Limb (tissue), 2 donors: Measurements from ENCODE around the gene TSPAN14.
"Not testable (repeated sequence)": the region's sequence is repeated elsewhere in the genome, so short reads cannot be mapped to it uniquely, and the experiment has no call there.

Source experiments
- DNase-seq, 2 donors: peaks; one replicate each; pipeline ENCODE4 v3.0.0-alpha.2; 2016; ENCODE audit errors: extremely low spot score in 2 of 2

The TSPAN14 gene

DNA sequence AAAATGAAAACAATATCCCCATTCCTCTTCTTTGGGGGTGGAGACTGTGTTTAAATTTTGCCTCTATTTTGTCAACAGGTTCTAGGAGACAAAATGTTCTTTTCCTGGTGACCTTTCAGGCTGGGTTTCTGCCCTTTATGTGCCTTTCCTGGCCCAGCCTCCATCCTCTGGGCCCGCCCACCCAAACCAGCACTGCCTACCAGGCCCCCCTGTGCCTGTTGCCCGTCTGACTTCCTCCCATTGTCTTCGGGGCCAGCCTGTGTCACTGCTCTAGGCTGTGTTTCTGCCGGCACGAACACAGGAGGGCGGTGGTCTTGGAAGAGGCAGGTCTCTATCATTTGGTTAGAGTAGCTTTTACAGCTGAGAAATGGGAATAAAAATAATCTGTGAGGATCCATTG, 13.9 kb downstream of the TSPAN14 start:
- no peak for DNase-seq

DNA sequence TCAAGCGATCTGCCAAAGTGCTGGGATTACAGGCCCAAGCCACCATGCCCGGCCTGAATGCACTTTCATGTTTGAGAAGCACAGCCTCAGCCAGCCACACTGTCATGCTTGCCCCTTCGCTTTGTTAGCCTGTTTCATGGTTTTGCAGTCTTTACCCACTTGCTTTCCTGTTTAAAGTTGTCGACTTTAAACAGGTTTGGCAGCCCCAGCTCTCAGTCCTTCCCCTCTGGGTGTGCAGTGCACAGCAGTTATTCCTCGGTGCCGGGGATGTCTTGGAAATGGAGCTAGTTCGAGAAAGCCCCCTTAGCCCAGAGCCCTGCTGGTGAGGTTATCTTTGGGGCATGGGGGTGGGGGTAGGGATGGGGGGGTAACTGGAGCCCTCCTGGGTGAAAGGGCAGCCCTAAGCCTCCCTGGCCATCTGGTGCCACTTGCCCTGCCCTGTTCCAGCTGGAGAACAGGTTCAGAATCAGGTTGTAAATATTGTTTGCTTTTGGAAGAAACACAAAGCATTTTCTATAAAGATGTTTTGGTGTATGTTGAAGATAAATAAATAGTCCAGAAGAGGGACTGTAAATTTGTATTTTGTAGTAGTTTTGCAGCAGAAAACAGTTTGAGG, 14.8 kb downstream of the TSPAN14 start:
- no peak for DNase-seq

DNA sequence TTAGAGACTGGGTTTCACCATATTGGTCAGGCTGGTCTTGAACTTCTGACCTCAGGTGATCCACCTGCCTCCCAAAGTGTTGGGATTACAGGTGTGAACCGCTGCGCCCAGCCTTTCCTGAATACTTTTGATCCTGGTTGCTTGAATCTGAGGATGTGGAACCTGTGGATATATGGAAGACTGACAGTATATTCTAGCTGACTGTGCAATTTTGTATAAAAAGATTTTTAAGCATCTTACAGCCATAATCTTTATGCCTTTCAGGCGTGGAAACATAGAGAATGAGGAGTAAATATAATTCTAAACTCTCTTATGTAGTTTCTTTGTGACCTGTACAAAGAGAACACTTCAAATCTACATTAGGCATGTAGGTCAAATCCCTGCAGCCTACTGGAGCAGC, 16.2 kb downstream of the TSPAN14 start:
- no peak for DNase-seq

DNA sequence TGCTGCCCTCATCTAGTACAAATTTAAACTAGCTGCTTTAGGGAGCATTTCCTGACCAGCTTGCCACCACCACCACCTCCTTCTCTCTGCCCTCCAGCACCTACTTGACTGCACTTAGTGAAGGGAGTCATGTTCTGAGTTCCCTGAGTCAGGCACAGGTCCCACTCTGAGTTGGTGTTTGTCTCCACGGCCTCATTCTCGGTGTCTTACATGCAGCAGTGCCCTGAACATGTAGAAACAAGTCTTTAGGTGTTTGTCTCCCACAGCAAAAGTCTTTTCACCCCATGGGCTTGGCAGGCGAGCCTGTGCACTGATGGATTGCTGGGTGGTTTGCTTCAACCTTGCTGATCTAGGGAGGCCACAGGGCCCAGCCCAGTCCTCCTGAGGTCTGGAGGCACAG, 16.9 kb downstream of the TSPAN14 start:
- DNase-seq: no peak

DNA sequence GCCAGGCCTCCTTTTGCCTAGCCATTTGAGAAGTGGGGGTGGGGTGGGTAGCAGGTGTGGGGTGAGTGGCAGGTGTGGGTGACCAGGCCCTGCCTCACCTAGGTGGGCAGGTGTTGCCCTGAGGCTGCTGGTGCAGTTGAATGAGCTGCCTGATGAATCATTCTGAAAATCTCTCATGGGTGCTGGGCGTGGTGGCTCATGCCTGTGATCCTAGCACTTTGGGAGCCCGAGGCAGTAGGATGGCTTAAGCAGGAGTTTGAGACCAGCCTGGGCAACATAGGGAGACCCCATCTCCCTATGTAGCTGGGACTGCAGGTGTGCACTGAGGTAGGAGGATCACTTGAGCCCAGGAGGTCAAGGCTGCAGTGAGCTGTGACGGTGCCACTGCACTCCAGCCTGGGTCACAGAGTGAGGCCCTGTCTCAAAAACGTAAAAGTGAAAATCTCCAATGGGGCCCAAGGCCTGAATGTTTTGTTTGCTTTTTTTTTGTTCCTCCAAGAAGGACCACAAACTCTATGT, 17.7 kb downstream of the TSPAN14 start:
- DNase-seq: no peak

DNA sequence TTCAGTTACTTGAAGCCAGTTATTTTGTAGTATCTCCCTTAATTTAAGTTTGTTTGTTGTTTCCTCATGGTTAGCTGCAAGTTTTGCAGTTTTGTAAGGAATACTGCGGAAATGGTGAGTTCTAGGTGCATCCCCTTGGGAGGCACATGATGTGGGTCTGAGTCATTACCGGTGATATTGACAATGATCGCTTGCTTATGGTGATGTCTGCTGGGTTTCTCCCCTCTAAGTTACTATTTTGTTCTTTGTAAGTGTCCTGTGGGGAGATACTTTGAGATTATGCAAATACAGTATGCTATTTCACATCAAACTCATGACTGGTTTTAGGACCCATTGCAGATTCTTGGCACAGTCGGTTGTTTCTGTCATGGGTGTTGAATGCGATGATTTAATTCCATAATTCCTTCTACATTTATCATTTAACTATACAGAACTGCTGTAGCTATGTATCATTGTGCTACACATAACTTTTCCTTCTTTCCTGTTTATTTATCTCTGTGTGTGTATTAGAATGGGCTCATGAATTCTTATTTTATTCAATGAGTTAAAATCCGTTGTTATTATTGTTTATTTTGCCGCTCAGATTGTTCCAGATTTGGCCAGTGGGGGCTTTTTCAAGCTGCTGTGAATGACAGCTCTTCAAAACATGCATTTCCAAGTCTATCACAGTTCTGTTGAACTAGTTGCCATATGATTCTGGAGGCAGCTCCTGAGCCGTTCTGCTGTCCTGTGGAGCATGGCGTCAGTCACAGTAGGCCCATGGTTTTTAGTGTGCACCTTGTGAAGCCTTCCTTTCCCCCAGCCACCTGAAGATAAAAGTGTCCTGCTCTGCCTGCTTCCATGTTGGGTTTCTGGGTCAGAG, 18.4 kb downstream of the TSPAN14 start:
- DNase-seq: no peak

DNA sequence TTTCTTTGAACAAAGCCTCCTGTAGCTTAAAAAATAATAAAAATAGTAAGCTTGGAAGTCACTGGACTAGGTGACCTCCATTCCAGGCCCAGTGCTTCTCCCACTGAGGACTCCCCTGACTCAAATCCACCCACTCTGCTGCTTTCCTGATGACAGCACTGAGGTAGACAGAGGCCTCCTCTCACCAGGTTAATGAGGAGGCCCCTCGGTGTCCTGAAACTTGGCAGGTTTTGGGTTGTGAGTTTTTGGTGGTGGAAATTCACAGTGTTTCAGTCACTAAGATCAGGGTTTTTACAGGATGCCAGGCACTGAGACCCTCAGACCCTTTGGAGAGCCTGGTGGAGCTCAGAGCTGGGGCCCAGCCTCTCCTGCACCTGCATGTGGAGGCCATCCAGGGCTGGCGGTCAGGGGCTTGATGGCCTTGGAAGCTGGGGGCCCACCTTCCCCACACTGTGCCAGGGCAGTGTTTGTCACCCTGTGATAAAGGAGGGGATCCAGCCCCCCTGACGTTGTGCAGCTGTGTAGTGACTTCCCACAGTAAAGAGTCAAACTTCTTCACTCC, 19.1 kb downstream of the TSPAN14 start:
- DNase-seq: no peak

DNA sequence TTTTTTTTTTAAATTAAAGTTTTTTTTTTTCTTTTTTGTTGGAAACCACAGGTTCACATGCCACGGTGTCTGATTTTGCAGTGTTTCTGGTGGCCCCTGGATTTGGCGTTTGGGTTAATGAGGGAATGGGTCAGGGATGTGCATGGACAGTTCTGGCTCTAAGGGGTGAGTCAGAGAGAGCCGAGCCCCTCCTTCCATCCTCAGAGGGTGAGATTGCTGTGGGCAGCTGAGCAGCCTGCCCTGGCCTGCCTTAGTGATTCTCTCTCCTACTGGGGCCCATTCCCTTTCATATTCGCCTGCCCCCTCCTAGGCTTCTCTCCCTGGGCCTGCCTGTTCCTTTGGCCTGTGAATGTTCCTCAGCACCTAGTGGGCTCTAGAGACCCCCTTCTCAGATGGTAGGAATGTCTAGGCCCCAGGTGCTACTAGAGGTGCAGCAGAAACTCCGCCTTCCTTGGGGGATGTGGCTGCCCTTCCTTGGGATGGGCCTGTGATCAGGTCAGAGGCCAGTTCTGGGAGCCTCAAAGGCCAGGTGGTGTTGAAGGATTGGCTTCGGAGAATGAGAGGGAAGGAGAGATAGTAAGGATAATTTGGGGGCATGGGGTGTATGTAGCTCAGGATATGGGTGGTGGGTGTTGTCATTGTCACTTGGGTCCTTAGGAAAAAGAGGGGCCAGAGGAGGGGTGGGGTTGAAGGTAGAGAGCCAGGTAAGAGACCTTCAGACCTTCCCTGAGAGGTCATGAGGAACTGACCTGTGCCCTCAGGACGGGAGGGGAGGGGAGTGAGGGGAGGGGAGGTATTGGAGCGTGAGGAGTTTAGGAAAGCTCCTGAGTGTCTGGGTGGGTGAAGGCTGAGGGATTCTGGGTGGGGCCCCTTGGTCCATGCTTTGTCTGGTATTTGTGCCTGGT, 19.8 kb downstream of the TSPAN14 start:
- DNase-seq: no peak

DNA sequence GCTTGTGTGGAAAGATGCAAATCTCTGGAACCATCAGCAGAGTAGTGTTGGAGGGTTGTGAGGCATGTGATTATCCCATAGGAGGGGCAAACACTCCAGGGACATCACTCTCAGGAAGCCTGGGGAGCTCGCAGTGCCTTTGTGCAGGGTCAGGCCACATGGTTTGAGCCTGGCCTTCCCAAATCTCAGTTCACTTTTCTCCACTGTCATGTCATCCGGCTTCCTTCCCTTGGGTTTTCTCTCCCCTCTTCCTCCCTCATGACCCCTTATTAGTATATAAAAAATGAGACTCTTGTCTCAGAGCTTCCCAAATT, 20.4 kb downstream of the TSPAN14 start:
- DNase-seq: no peak

DNA sequence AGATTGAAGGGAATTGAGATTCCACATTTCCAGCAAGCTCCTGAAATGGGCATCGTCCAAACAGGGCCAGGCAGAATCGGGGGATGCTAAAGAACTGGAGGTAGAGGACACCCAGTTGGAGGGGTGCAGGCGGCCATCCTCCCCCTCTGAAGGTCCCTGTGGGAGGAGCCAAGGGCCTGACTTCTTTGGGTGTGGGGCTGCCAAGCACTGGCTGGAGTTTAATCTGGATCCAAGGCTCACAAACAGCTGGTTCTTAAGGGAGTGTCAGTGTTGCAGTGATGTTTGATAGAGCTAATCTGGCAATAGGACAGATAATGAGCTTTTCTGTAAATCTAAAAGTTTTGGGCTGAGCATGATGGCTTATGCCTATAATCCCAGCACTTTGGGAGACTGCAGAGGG, 20.8 kb downstream of the TSPAN14 start:
- DNase-seq: no peak

DNA sequence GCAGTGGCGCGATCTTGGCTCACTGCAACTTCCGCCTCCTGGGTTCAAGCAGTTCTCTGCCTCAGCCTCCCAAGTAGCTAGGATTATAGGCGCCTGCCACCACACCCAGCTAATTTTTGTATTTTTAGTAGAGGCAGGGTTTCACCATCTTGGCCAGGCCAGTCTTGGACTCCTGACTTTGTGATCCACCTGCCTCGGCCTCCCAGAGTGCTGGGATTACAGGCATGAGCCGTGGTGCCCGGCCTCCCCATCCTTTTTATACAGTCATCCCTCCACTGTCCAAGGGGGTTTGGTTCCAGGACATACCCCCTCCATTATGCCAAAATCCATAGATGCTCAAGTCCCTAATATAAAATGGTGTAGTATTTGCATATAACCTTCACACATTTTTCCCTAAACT, 21.5 kb downstream of the TSPAN14 start:
- DNase-seq: not testable (repeated sequence)

DNA sequence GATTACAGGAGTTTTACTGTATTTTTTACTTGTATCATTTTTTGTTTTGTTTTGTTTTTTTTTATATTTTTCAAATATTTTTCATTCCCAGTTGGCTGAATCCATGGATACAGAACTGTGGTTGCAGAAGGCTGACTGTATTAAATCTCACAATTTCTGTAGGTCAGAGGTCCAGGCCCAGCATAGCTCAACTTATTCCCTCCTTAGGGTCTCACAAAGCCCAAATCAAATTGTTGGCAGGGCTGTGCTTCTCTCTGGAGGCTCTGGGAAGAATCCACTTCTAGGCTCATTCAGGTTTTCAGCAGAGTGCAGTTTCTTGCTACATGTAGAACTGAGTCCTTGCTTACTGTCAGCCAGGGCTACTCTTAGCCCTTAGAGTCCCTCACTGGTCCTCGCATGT, 22.6 kb downstream of the TSPAN14 start:
- DNase-seq: no peak

DNA sequence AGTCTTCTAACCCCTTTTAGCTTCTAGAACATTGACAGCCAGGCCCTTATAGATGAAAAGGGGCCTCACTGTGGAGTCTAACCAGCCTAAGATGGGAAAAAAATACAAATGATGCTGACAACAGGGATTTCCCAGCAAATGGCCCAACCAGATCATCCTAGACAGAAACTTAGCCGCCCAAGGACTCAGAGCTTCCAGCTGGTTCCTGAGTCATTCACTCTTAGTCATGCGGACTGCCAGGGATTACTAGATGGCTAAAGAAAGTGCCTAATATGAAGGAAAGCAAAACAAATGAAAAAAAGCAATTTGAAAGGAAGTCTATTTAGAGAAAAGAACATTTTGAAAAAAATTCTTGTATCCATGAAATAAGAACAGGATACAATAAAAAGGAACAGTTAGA, 23.7 kb downstream of the TSPAN14 start:
- no peak for DNase-seq

DNA sequence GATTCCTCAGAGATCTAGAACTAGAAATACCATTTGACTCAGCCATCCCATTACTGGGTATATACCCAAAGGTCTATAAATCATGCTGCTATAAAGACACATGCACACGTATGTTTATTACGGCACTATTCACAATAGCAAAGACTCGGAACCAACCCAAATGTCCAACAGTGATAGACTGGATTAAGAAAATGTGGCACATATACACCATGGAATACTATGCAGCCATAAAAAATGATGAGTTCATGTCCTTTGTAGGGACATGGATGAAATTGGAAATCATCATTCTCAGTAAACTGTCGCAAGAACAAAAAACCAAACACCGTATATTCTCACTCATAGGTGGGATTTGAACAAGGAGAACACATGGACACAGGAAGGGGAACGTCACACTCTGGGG, 26.3 kb downstream of the TSPAN14 start:
- not testable (repeated sequence) for DNase-seq

DNA sequence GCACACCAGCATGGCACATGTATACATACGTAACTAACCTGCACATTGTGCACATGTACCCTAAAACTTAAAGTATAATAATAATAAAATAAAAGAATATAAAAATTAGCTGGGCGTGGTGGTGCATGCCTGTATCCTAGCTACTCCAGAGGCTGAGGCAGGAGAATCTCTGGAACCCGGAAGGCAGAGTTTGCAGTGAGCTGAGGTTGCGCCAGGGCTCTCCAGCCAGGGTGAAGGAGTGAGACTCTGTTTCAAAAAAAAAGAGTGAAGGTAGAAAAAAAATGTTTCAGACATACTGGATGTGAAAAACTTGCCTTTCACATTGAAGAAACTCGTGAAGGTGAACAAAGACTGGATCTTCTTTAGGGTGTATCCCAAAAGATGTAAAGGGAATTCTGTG, 26.7 kb downstream of the TSPAN14 start:
- no peak for DNase-seq

DNA sequence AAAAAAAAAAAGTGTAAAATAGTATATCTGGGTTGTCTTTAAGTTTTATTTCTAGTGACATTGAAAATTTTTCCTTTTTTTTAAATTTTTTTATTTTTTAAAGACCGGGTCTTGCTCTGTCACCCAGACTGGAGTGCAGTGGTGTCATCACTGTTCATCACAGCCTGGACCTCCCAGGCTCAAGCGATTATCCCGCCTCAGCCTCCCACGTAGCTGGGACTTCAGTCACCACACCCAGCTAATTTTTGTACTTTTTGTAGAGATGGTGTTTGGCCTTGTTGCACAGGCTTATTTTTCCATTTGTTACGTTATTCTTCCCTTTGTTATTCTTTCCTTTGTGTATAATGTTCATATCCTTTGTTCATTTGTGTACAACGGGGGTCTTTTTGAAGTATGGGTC, 30.1 kb downstream of the TSPAN14 start:
- no peak for DNase-seq

DNA sequence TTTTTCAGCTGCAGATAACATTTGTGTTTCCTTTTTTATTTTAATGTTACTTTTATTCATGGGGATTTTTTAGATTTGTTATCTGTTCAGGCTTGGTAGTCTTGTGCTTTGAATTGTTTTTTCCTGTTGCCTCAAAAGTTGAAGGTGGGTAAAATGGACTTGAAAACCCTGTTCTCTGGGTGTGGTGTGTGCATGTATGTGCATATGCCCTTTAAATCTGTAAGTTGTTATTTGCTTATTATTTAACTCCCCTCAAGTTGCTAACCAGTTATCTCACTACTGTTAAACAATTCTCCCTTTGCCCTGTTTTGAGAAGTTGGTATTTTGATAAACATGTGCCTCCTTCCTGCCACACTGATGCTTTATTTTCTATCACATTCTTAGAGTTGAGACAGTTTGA, 30.6 kb downstream of the TSPAN14 start:
- no peak for DNase-seq

DNA sequence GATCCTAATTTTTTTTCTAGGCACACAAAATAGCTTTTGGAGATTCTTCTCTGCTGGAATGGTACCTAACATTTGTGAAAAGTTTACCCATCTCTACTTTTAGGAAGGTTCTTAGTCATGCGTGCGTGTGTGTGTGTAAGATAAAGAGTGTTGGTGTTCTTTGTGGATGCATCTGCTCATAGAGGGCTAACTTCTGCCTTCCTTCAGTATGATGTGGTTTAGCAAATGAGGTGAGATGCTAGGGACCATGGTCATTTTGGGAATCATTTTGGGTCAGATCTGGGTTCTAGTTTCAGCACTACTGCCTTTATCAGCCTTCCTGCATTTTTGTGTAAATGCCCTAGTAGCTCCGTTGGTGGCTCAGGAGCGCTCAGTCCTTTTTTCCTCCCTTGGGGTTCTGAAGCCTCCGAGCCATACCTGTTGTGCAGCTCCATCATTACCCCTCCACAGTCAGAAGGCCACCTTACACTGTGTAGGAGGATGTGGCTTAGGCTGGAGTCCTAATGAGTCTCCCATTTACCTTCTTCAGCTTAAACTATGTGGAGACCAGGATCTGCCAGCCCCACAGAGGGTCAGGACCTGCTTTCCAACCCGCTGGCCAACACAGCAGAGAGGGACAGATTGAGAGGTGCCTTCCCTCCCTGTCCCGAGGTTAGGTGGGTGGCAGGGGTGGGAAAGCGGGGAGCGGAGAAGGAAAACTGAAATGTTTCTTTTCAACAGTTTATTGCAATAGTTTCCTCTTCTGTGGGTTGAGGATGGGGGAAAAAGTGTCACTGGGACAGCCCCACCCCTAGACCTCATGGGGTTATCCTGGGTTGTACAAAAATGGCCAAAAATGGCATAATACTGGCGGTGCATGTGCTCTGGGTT, 31.2 kb downstream of the TSPAN14 start:
- no peak for DNase-seq

DNA sequence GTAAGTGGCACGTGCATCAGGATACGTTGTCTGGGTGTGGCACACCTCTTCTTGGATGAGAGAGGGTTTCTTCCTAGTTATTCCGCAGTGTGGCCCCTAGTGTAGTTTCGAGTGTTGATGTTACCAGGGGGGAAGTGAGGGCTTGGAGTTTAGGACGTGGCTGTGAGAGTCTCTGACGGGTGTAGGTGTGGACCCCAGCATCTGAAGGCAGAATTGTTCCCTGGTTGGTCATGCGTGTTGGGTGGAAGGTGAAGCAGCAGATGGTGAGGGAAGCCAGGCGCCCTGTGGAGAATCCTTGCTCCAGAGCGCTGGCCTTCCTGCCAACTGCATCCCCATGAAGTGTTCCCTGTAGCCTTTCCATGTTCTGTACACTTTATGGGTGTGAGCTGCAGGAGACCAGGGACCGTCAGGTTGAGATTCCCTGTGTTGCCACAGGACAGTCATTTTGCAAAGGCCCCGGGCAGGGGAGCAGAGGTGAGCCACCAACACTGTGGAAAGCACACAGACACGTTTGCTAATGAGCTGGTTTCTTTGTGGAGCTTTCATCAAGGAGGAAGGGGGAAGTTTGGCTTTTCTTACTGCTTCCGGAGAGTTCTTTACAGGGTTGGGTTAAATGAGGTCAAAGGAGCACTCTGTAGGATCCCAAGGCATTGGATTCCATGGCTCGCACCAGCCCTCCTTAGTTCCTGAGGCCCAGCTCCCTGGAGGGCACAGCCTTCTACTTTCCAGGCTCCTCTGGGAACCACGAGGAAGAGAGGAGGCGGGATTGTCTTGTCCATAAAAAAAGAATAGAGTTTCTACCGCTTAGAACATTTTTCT, 32.0 kb downstream of the TSPAN14 start:
- DNase-seq: no peak
